AG09309 (cell line): Measurements from ENCODE around the gene CPED1.

Experiments
- DNase-seq: peaks from one replicate; pipeline ENCODE4 v3.0.0-alpha.2; 2010; ENCODE audit warnings: low read depth
- H3K4me3 ChIP-seq: 2 replicates; pipeline ENCODE4 v1.5.1; 2011; ENCODE audit warnings: mild to moderate bottlenecking, low read depth, low read length, moderate library complexity; ENCODE audit not compliant: control insufficient read depth
- TF ChIP-seq, protein P1 (sequence below): IDR thresholded peaks from 2 replicates; pipeline ENCODE4 v1.5.1; 2011; ENCODE audit warnings: mild to moderate bottlenecking, low read depth, low read length, inconsistent platforms; ENCODE audit not compliant: insufficient read depth, control insufficient read depth; ENCODE audit errors: missing control alignments

CPED1 gene

DNA sequence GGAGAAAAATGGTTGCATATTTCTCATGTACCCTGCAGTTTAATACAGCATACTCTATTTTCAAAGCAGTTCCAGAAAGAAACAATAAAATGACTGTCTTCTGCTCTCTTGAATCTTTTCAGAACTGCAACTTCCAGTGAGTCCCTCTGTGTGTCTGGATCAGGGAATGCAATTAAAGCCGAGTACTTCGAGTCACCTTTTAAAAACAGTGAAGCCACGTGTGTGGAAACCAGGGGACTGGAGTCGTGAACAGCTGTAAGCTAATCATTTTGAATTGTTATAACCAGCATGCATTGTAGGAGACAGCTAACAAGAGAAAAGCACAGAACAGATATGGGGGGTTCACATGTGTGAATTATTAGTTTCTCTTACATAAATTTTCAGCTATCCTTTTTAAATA, 109.1 kb downstream of the CPED1 start:
- TF ChIP-seq, protein P1, sequence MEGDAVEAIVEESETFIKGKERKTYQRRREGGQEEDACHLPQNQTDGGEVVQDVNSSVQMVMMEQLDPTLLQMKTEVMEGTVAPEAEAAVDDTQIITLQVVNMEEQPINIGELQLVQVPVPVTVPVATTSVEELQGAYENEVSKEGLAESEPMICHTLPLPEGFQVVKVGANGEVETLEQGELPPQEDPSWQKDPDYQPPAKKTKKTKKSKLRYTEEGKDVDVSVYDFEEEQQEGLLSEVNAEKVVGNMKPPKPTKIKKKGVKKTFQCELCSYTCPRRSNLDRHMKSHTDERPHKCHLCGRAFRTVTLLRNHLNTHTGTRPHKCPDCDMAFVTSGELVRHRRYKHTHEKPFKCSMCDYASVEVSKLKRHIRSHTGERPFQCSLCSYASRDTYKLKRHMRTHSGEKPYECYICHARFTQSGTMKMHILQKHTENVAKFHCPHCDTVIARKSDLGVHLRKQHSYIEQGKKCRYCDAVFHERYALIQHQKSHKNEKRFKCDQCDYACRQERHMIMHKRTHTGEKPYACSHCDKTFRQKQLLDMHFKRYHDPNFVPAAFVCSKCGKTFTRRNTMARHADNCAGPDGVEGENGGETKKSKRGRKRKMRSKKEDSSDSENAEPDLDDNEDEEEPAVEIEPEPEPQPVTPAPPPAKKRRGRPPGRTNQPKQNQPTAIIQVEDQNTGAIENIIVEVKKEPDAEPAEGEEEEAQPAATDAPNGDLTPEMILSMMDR: no peak
- H3K4me3 ChIP-seq: no peak overlapping the region
- no peak for DNase-seq

- no peak for DNase-seq
- TF ChIP-seq, protein P1: peak; percentile 2
Observed at GRCh38 chr7:121099572-121099971, 111.1 kb downstream of the CPED1 start.

GRCh38 chr7:121101083-121101482, 112.6 kb downstream of the CPED1 start:
- no peak overlapping the region for H3K4me3 ChIP-seq
- TF ChIP-seq, protein P1: no peak
- no peak for DNase-seq

More at GRCh38 chr7:121099572-121099971, 111.1 kb downstream of the CPED1 start:
- no peak overlapping the region for H3K4me3 ChIP-seq

DNA sequence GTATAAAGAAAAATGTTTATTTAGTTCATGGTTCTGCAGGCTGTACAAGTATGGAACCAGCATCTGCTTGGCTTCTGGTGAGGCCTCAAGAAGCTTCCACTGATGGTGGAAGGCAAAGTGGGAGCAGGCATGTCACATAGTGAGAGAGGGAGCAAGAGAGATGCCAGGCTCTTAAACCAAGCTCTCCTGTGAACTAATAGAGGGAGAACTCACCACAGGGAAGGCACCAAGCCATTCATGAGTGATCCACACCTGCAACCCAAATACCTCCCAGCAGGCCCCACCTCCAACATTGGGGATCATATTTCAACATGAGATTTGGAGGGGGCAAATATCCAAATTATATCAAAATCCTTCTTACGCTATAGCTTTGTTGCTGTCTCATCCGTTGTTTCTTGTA, 113.1 kb downstream of the CPED1 start:
- TF ChIP-seq, protein P1: no peak
- DNase-seq: no peak
- H3K4me3 ChIP-seq: no peak overlapping the region

DNA sequence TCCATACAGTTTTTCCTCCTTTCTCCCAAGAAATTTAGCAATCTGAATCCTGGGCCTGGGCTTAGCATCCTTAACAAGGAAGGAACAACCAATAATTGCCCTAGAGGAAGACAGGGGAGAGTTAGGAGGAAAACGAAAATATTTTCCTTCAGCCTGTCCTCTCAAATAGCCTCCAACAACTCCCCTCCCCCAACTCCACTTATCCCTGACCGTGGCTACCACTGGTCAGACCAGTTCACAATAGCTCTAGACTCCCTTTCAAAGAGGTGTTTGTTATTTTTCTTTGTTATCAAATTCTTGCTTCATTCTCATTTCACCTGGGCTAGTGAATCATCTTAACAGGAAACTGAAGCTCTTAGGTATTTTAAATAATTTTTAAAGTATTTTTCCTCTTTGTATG, 114.1 kb downstream of the CPED1 start:
- H3K4me3 ChIP-seq: no peak overlapping the region
- DNase-seq: no peak
- TF ChIP-seq, protein P1: no peak

DNA sequence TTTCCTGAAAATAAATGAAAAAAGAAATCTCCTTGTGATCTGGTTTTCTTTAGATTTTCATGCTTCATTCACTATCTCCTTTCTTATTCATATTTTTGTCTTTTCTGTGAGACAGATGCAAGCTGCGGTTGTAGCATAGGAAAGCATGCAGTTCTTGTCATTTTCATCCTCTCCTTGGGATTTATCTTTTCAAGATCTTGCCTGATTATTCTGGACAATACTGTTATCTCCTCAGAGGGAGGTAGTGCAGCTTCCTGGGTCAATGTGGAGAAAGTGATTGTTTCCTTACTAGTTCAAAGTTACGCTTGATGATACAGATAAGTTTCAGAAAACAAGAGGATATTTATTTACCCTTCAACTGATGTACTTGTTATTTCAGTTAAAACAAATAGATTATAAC, 114.6 kb downstream of the CPED1 start:
- H3K4me3 ChIP-seq: no peak overlapping the region
- DNase-seq: no peak
- TF ChIP-seq, protein P1: no peak

GRCh38 chr7:121103579-121103978, 115.1 kb downstream of the CPED1 start:
- no peak for DNase-seq
- no peak overlapping the region for H3K4me3 ChIP-seq
- TF ChIP-seq, protein P1: no peak
